Measurements from ENCODE around the gene STT3B.

GRCh38 chr3:31668242-31668641 is 135.5 kb downstream of the STT3B start:
- TF ChIP-seq CTCF (IDR thresholded peaks at IDR 0.05) (no peak), POLR2A (IDR thresholded peaks at IDR 0.05) (no peak)

All from body of pancreas (tissue), 4 donors.